Ectodermal cell (in vitro differentiated cells): ENCODE results near the gene LEPR.
"Not testable (repeated sequence)": the region's sequence is repeated elsewhere in the genome, so short reads cannot be mapped to it uniquely, and the experiment has no call there.

ENCODE experiments used
- H3K27ac ChIP-seq: 2 replicates; pipeline ENCODE4 v1.7.0; 2013; ENCODE audit warnings: mild to moderate bottlenecking, low read depth, low read length; ENCODE audit not compliant: insufficient read depth, poor library complexity, severe bottlenecking
- H3K27me3 ChIP-seq: 2 replicates; pipeline ENCODE4 v1.7.0; 2013; ENCODE audit warnings: mild to moderate bottlenecking, low read length; ENCODE audit not compliant: insufficient read depth, control insufficient read depth, poor library complexity, severe bottlenecking
- H3K36me3 ChIP-seq: one replicate; pipeline ENCODE4 v1.7.0; 2013; ENCODE audit warnings: low read length; ENCODE audit not compliant: control insufficient read depth, insufficient read depth
- H3K4me1 ChIP-seq: one replicate; pipeline ENCODE4 v1.7.0; 2013; ENCODE audit warnings: low read length; ENCODE audit not compliant: control insufficient read depth, insufficient read depth
- H3K4me3 ChIP-seq: 2 replicates; pipeline ENCODE4 v1.7.0; 2013; ENCODE audit warnings: low read depth, low read length, control low read depth; ENCODE audit not compliant: insufficient read depth
- H3K9me3 ChIP-seq: 2 replicates; pipeline ENCODE4 v1.7.0; 2013; ENCODE audit warnings: mild to moderate bottlenecking, low read length, moderate library complexity; ENCODE audit not compliant: control insufficient read depth
- WGBS, 2 experiments: methylation state at CpG; one replicate each; pipeline ENCODE4 v1.1.7; 2013; ENCODE audit warnings: missing lambda C conversion rate in 2 of 2; 5-methylcytosine and 5-hydroxymethylcytosine counted together

Gene LEPR

DNA sequence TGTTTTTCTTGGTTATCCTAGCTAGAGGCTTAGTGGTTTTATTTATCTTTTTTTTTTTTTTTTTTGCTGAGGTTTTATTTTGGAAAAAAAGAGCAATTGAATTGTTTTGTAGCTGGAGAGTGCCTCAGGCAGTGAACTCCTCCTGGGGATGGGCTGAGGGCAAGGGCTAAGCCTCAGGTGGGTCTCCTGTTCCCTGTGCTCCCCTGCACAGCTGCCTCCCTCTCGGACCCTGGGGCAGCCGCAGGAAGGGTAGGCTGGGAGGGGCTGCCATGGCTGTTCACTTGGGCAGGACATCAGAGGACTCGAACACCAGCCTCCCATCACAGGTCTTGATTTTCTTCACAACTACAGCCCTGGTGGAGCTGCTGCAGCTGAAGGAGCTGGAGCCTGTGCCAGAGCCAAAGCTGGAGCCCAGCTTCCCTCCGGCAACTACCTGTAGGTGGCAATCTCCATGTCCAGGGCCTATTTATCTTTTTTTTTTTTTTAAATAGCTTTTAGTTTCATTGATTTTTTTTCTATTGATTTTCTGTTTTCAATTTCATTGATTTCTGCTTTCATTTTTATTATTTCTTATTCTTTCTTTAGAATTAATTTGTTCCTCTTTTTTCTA is 28.9 kb downstream of the LEPR start:
- WGBS, 2 experiments, result 74 to 91% methylated on average over 3 to 4 of the region's 4 CpGs
- Histone ChIP-seq H3K4me1 (no peaks in the 10 kb centered on the region), H3K36me3 (no peaks in the 10 kb centered on the region), H3K27ac (no peak overlapping the region), H3K27me3 (no peaks in the 10 kb centered on the region), H3K4me3 (no peak overlapping the region), H3K9me3 (no peaks in the 10 kb centered on the region)

DNA sequence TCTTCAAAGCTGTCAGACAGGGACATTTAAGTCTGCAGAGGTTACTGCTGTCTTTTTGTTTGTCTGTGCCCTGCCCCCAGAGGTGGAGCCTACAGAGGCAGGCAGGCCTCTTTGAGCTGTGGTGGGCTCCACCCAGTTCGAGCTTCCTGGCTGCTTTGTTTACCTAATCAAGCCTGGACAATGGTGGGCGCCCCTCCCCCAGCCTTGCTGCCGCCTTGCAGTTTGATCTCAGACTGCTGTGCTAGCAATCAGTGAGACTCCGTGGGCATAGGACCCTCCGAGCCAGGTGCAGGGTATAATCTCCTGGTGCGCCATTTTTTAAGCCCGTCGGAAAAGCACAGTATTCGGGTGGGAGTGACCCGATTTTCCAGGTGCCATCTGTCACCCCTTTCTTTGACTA is 35.2 kb downstream of the LEPR start:
- H3K27ac ChIP-seq, H3K4me3 ChIP-seq, H3K9me3 ChIP-seq, H3K36me3 ChIP-seq, H3K4me1 ChIP-seq, H3K27me3 ChIP-seq: not testable (repeated sequence)
- 74% methylated on average over 10 of the region's 10 CpGs for WGBS, 2 experiments

- H3K9me3 ChIP-seq, result no peaks in the 10 kb centered on the region
- no peak overlapping the region for H3K27ac ChIP-seq
- no peaks in the 10 kb centered on the region for H3K36me3 ChIP-seq
- no peak overlapping the region for H3K4me3 ChIP-seq
- no peaks in the 10 kb centered on the region for H3K4me1 ChIP-seq
- no peaks in the 10 kb centered on the region for H3K27me3 ChIP-seq
Observed at GRCh38 chr1:65456481-65456880, 36.0 kb downstream of the LEPR start.

DNA sequence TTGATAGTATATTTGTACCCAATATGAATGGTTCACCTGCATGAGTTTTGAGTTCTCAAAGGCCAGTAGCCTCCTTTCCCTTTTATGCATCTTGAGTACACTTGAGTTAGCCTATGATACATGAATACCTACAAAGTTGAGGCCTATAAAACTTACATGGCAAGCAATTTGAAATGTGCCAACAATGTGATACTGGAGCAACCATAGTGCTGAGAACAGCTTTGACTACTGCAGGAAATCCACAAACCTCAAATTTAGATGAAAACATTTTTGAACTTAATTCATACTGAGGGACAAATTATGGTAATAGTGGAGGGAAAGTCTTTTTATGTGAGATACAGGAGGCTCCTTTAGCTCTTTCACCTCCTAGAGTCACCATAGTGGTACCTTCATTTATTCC is 37.4 kb downstream of the LEPR start:
- H3K27ac ChIP-seq, result no peak overlapping the region
- no peak overlapping the region for H3K4me3 ChIP-seq
- H3K36me3 ChIP-seq, result no peaks in the 10 kb centered on the region
- no peaks in the 10 kb centered on the region for H3K4me1 ChIP-seq
- no peaks in the 10 kb centered on the region for H3K9me3 ChIP-seq
- no peaks in the 10 kb centered on the region for H3K27me3 ChIP-seq

- Histone ChIP-seq H3K4me3 (no peak overlapping the region), H3K27me3 (no peaks in the 10 kb centered on the region), H3K27ac (no peak overlapping the region), H3K9me3 (no peaks in the 10 kb centered on the region), H3K4me1 (no peaks in the 10 kb centered on the region), H3K36me3 (no peaks in the 10 kb centered on the region)
- WGBS, 2 experiments, result 84 to 90% methylated on average over 2 of the region's 2 CpGs
Observed at GRCh38 chr1:65458730-65459396, 38.4 kb downstream of the LEPR start.

- no peak overlapping the region for H3K27ac ChIP-seq
- H3K4me1 ChIP-seq, result no peaks in the 10 kb centered on the region
- no peak overlapping the region for H3K4me3 ChIP-seq
- 89% methylated on average over 1 of the region's 1 CpG; no CpG with 5 or more reads in 1 of the 2 experiments for WGBS, 2 experiments
- H3K9me3 ChIP-seq, result no peaks in the 10 kb centered on the region
- H3K27me3 ChIP-seq, result no peaks in the 10 kb centered on the region
- no peaks in the 10 kb centered on the region for H3K36me3 ChIP-seq
Observed at GRCh38 chr1:65459397-65459768, 38.9 kb downstream of the LEPR start.

- not testable (repeated sequence) for H3K36me3 ChIP-seq, H3K27ac ChIP-seq, H3K4me1 ChIP-seq, H3K9me3 ChIP-seq, H3K27me3 ChIP-seq, H3K4me3 ChIP-seq
- whole genome bisulfite sequencing, 2 experiments, result 95 to 97% methylated on average over 1 of the region's 1 CpG
Observed at GRCh38 chr1:65465837-65466236, 45.4 kb downstream of the LEPR start.

DNA sequence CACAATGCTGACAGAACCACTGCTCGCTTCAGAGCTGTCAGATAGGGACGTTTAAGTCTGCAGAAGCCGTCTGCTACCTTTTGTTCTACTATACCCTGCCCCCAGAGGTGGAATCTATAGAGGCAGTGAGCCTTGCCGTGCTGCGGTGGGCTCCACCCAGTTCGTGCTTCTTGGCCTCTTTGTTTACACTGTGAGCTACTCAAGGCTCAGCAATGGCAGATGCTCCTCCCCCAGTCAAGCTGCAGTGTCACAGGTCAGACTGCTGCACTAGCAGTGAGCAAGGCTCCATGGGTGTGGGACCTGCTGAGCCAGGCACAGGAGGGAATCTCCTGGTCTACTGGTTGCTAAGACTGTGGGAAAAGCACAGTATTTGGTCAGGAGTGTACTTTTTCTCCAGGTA is 47.1 kb downstream of the LEPR start:
- 11 to 15% methylated on average over 6 of the region's 6 CpGs for WGBS, 2 experiments
- no peak overlapping the region for H3K27ac ChIP-seq
- no peaks in the 10 kb centered on the region for H3K36me3 ChIP-seq
- peaks cover 7% of the 10 kb centered on the region for H3K4me1 ChIP-seq
- H3K27me3 ChIP-seq, result no peaks in the 10 kb centered on the region
- H3K9me3 ChIP-seq, result no peaks in the 10 kb centered on the region
- H3K4me3 ChIP-seq, result no peak overlapping the region

DNA sequence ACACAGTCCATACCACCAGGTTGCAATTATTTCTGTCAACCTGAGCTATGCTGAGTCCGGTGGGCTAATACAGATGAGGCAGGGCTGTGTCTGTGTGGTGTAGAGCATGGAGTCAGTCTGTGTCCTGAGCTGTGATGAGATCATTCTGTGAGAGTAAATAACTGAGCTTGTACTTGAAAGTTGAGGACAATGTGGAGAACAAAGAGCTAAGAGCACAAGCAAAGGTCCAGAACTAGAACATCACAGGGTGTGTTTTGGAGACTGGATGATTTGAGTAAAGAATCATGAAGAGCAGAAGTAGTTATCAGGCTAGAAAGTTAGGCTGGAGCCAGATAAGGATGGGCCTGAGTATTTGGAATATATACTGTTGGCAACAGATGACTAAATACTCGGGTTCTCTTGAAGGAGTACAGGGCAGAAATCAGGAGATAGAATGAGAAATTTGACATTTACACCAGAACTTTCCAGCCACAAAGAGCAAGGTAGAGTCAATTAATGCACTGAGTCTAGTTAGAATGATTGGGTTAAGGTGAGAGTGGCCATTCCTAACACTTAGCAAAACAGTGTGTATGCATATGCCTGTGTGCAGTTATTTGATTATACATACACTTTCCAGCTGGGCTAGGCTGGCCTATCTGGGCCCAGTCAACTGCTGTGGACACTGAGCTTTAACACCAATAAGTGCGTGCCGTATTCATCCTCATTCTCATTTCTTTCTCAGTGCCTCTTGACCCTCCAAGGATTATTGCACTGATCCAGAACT is 48.8 kb downstream of the LEPR start:
- Histone ChIP-seq H3K4me3 (no peak overlapping the region), H3K27ac (no peak overlapping the region), H3K4me1 (peaks cover 7% of the 10 kb centered on the region), H3K9me3 (no peaks in the 10 kb centered on the region), H3K27me3 (no peaks in the 10 kb centered on the region), H3K36me3 (no peaks in the 10 kb centered on the region)
- 81 to 84% methylated on average over 4 of the region's 4 CpGs for WGBS, 2 experiments

DNA sequence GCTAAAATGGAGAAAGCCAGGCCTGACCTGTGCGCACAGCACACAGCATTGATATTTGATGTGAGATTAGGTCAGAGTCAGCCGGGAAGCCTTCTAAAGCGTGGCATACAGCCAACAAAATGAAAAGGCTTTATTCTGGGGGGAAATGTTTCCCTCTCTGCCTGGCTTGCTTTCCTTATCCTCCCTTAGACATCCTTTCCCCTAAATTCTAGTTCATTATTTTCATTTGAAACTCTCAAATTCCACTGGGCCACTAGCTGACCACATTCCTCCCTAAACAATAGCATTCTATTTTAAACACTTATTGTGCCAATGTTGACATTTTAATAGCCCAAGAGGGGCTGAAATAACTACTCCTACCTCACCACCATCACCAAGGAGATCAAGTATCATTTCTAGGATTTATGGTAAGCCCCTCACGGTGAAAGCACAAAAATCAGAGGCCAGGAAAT is 49.4 kb downstream of the LEPR start:
- Histone ChIP-seq H3K27me3 (no peaks in the 10 kb centered on the region), H3K36me3 (no peaks in the 10 kb centered on the region), H3K4me3 (no peak overlapping the region), H3K27ac (no peak overlapping the region), H3K9me3 (no peaks in the 10 kb centered on the region), H3K4me1 (peaks cover 7% of the 10 kb centered on the region)
- 86 to 95% methylated on average over 4 of the region's 4 CpGs for WGBS, 2 experiments
